Renal pelvis (tissue), 4 donors: ENCODE measurements around the gene NRCAM. TPM values are rescaled to one million over a fixed set of nuclear protein-coding genes. Genes with fewer than 3 reads are reported as not detected.
"Not testable (repeated sequence)": the region's sequence is repeated elsewhere in the genome, so short reads cannot be mapped to it uniquely, and the experiment has no call there.

Experiments
- DNase-seq: peaks from one replicate; pipeline ENCODE4 v3.0.0-alpha.2; 2013
- polyA plus RNA-seq, 3 donors: library from polyadenylated mRNA; unstranded; fragments of 120-200 nt; gene quantifications; one replicate each; pipeline ENCODE4 v1.2.1, GENCODE V29; 2013; ENCODE audit not compliant: insufficient read length in 3 of 3

Gene NRCAM
- polyA plus RNA-seq, 3 donors, result 18.2 to 24.8 (median 20.4) TPM

DNA sequence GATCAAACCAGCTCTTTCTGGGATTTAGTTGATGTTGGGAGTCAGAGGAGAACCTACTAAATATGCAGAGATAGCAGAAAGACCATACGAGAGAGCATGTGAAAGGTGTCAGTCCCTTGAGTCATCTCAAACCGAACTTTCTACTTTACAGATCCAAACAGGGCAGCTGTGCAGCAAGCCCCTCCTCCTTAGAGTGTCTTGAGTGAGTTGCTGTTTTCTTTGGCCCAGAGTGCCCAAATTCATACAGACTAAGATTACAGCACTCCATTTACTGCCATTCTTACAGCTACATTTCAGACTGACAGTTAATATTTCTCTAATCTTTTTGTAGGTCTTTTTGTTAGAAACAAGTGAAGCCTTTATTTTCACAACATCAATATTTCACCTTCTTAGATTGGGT, 53.4 kb downstream of the NRCAM start:
- DNase-seq, result no peak

DNA sequence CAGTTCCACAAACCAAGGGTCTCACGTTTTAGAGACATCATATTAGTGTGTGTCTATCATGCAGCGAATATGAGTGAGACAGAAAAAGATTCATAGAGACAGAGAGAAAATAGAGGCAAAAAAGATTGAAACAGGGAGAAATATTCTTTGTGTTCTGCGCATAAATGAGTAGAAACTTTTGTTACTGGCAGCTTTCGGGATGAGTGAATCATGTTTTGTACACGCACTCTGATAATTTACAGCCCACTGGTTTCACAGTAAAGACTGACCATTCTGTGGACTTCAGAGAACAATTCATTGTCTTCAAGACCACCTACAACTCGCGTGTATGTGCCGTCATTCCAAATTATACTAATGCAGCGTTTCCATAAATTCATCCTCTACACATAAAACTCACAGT, 60.2 kb downstream of the NRCAM start:
- DNase-seq, result no peak

DNA sequence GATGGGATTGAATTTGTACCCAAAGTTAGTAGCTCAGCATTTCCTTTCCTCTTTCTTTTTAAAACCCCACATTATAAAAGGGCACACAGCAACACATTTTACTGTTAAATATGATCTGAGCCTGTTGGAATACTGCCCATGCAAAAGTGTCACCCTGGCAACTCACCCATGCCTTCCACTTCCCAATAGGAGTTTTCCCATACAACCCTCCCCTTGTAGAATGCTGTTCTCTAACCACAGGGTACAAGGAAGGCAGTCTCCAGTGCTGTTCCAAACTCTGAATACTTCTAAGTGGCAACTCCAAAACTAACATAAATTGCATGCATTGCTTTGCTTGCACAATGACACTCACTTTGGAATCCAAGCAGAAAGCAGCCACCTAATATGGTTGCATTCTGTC, 60.8 kb downstream of the NRCAM start:
- DNase-seq, result no peak

DNA sequence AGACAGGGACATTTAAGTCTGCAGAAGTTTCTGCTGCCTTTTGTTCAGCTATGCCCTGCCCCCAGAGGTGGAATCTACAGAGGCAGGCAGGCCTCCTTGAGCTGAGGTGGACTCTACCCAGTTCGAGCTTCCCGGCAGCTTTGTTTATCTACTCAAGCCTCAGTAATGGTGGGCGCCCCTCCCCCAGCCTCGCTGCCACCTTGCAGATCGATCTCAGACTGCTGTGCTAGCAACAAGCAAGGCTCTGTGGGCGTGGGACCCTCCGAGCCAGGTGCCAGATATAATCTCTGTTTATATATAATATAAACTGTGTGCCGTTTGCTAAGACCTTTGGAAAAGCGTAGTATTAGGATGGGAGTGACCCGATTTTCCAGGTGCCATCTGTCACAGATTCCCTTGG, 63.1 kb downstream of the NRCAM start:
- DNase-seq, result not testable (repeated sequence)

DNA sequence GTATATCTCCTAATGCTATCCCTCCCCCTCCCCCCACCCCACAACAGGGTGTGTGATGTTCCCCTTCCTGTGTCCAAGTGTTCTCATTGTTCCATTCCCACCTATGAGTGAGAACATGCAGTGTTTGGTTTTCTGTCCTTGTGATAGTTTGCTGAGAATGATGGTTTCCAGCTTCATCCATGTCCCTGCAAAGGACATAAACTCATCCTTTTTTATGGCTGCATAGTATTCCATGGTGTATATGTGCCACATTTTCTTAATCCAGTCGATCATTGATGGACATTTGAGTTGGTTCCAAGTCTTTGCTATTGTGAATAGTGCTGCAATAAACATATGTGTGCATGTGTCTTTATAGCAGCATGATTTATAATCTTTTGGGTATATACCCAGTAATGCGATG, 68.5 kb downstream of the NRCAM start:
- not testable (repeated sequence) for DNase-seq

DNA sequence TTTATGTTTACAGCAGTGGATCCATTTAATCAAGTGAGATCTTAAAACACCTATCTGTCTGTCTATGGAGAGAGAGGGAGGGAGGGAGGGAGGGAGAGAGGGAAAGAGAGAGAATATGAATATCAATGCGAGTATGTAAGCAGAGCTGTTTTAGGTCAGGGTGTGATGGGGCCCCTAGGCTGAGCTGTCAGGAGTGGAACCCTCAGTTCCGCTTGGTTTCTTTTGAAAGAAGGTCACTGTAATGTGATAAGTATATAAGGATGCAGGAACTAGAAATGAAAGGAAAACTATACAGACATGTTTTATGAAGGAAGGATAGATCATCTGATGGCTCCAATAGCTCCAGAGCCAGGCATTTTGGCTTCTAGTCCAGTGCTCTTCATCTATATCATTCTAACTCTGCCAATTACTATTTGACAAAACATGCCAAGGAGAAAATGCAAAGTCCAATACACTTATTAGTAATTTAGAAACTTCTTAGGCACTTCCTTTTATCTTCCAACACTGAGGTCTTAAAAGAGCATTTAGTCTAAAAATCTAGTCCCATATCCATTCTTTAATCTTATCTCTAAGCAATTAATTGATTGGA, 70.3 kb downstream of the NRCAM start:
- DNase-seq, result no peak

GRCh38 chr7:108384716-108385483, 71.3 kb downstream of the NRCAM start:
- no peak for DNase-seq

DNA sequence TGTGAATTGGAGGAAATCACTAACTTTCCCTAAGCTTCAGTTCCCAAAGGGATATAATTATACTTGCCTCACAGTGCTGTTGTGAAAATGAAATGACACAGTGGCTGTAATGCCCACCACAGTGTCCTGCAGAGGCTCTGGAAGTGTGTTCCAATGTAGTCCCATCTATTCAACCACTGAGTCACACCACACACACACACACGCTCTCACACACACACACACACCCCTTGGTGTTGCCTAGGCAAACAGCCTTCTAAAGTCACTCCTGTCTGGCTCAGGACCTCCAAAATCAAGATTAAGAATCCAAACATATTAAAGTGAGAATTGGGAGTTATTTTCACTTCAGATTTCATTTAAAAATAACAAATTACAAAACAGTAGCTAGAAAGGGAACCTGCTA, 73.3 kb downstream of the NRCAM start:
- DNase-seq, result no peak

DNA sequence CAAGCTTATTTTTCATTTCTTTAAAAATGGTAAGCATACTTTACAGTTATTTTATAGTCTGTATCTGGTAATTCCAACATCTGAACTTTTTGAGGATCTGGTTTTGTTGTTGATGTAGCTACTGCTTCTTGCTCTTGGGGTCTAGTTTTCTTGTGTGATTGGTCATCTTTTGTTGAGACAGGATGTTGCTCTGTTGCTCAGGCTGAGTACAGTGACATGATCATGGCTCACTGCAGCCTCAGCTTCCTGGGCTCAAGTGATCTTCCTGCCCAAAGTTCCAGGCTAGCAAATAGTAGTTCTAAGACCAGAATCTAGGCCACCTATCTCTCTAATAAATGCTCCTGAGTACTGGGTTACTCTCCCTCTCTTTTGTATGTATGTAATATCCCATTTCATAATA, 75.7 kb downstream of the NRCAM start:
- no peak for DNase-seq

GRCh38 chr7:108376206-108376605, 80.0 kb downstream of the NRCAM start:
- DNase-seq, result no peak

DNA sequence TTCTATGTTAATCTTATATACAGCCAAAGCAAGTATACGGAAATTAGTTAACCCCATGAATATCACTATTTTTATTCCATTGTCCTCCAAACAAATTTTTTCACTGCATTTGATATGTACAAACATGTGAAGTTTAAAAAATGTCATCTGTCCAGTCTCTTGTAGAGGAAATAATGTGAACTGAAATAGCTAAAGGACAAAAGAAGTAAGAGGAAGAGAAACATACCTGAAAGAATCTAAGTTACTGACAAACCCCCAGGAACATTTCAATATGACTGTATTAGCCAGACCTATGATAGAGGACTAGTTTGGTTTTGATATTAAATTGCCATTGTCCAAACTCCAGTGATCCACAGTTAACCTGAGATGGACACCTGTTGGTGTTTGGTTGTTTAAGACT, 80.6 kb downstream of the NRCAM start:
- DNase-seq, result no peak

DNA sequence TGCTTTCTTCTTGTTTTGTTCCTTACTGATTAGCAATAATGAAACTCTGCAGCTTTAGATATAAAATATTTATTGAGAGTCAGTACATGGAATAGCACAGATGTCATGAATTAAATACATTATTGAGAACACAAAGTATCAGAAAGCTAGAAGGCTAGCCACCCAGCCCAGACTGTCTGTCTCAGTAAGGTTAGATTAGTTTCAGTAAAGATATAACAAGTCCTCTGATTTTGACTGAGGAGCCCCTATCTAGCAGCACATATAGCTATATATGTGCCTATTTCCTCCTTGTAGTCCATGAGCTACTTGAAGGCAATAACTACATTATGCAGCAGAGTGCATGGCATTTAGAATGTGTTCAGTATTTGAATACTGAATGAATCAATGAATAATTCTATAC, 81.3 kb downstream of the NRCAM start:
- DNase-seq, result no peak

GRCh38 chr7:108372618-108373017, 83.6 kb downstream of the NRCAM start:
- DNase-seq, result no peak

GRCh38 chr7:108370616-108371015, 85.6 kb downstream of the NRCAM start:
- DNase-seq, result no peak

DNA sequence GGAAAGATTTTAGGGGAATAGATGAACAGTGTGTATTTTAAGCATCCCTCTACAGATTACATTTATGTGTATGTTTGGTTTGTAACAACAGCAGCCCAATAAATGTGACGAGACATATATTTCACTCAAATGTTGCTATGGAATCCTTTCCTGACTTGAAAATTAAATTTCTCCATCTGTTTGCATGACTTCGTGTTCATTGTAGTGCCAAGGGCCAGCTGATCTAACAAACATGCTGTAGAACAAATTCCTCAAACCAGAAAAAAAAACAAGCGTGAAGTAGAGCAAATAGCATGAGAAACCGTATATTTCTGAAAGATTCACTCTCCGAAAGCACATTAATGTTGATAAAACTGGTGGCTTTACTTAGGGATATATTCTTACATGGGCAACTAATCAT, 87.8 kb downstream of the NRCAM start:
- DNase-seq, result no peak

- DNase-seq, result no peak
Observed at GRCh38 chr7:108367946-108368345, 88.3 kb downstream of the NRCAM start.

GRCh38 chr7:108367314-108367713, 88.9 kb downstream of the NRCAM start:
- no peak for DNase-seq

DNA sequence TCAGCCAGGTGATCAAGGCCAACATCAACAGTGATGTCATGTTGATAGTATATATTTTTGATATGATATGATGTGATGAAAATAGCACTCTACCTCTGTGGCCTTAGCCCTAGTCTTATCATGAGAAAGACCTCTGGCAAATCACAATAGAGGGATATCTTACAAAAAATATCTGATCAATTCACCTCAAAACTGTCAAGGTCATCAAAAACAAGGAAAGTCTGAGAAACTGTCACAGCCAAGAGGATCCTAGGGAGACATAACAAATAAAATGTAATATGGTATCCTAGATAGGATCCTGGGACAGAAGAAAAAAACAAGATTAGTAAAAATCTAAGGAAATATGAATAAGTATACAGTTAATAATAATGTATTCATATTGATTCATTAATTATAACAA, 92.6 kb downstream of the NRCAM start:
- no peak for DNase-seq

- no peak for DNase-seq
Observed at GRCh38 chr7:108360058-108360800, 96.0 kb downstream of the NRCAM start.

DNA sequence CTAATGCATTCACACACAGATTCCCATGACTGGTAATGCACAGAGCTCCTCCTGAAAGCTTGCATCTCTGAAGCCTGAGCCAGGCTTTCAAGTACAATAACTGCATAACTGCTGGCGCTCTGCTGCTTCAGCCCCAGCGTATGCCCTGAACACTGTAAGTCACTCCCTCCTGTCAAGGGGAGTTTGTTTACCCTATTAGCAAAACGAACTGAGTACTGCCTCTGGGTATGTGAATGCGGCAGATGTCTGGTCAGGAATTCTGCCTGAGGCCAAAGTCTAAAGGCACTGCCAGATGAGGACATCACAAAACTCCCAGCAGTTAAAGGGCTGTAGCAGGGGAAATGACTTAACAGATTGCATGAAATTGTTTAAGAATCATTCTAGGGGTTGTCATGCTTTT, 97.7 kb downstream of the NRCAM start:
- peak; percentile 45 for DNase-seq

DNA sequence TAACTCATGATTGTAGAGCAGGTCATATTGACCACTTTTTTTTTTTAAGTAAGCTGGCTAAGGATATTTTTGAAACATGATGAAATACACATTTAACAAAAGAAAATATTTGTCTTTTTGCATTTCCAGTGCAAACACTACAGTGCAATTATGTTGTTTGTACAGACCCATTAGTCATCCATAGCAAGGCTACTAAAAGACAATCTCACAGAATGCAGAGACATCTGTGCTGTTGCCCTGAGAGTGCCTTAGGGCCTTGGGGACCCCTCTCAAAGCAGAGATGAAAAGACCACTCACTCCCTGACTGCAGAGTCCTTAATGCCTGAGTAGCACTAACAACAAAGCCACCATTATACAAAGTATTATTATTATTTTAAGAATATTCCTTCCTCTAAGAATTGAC, 104.5 kb downstream of the NRCAM start:
- DNase-seq, result no peak

GRCh38 chr7:108348913-108349312, 107.3 kb downstream of the NRCAM start:
- DNase-seq, result no peak

DNA sequence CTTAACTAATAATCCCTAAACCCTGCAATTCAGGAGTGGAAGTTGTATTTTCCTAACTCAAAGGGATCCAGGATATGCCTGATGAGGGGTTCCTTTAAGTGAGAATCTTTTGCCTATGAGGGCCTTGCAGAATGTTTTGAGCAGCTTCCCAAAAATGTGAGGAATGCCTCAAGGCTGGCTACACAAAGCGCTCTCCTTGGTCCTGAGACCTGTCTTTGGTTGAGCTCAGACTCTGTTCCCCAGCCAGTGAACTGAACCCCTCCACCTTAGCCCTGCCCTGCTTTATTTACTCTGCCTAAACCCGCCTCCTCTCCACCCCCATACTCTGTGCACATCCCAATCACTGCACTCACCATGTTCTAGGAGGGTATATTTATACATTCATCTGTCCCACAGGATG, 108.6 kb downstream of the NRCAM start:
- DNase-seq, result peak; percentile 57
